Measurements from ENCODE around the gene TSGA10IP.
"Not testable (repeated sequence)": the region's sequence is repeated elsewhere in the genome, so short reads cannot be mapped to it uniquely, and the experiment has no call there.

Gene TSGA10IP

DNA sequence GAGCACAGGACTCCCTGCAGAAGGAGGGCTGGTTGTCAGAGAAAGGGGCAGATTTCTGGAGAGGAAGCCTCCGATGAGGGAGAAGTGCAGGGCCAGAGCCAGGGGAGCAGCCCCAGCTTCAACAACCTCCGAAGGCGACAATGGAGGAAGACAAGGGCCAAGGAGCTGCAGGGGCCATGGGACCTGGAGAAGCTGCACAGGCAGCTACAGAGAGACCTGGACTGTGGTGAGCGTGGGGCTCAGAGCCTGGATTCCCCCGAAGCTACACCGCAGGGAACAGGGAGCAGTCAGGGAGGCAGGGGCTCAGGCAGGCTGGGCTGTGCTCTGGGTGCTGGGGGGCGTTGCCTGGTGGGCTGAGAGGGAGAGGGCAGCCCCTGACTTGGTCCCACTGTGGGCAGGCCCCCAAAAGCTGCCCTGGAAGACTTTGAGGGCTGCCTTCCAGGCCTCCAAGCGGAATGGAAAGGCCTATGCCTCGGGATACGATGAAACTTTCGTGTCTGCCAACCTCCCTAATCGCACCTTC lies 2.4 kb downstream of the TSGA10IP start:
- no peaks in the 10 kb centered on the region for H3K36me3 ChIP-seq (ENCODE audit: insufficient read depth, low read length)
- H3K4me2 ChIP-seq (ENCODE audit: insufficient read depth, low read length), result no peak overlapping the region
- TF ChIP-seq EZH2 (IDR thresholded peaks at IDR 0.05; ENCODE audit: borderline replicate concordance, low read depth, low read length, severe bottlenecking) (no peak), CTCF (IDR thresholded peaks at IDR 0.05; ENCODE audit: borderline replicate concordance, extremely low read depth, low read length, poor library complexity, severe bottlenecking) (no peak)
- DNase-seq, result no peak
- H3K4me3 ChIP-seq (ENCODE audit: low read depth in 1 of 2, low read length in 2 of 2), result no peak overlapping the region
- H3K27me3 ChIP-seq (ENCODE audit: insufficient read depth, low read length, poor library complexity), result no peaks in the 10 kb centered on the region
- H3K79me2 ChIP-seq (ENCODE audit: insufficient read depth, low read length), result no peaks in the 10 kb centered on the region
- no peaks in the 10 kb centered on the region for H4K20me1 ChIP-seq (ENCODE audit: insufficient read depth, low read length)
- no peak overlapping the region for H3K9ac ChIP-seq (ENCODE audit: low read depth, low read length)
- no peak overlapping the region for H3K27ac ChIP-seq (ENCODE audit: low read length)
- no peaks in the 10 kb centered on the region for H3K9me3 ChIP-seq (ENCODE audit: insufficient read depth, low read length, severe bottlenecking)
- no peak for ATAC-seq (ENCODE audit: insufficient read depth, low read depth)
- no peaks in the 10 kb centered on the region for H3K4me1 ChIP-seq (ENCODE audit: insufficient read depth, low read length)
- H2AFZ ChIP-seq (ENCODE audit: low read depth, low read length), result no peak overlapping the region

GRCh38 chr11:65950711-65951110 lies 5.4 kb downstream of the TSGA10IP start:
- H3K4me1 ChIP-seq (ENCODE audit: insufficient read depth, low read length); H2AFZ ChIP-seq (ENCODE audit: low read depth, low read length); H4K20me1 ChIP-seq (ENCODE audit: insufficient read depth, low read length); H3K4me3 ChIP-seq (ENCODE audit: low read depth in 1 of 2, low read length in 2 of 2); H3K4me2 ChIP-seq (ENCODE audit: insufficient read depth, low read length); H3K27ac ChIP-seq (ENCODE audit: low read length); H3K79me2 ChIP-seq (ENCODE audit: insufficient read depth, low read length); DNase-seq; ATAC-seq (ENCODE audit: insufficient read depth, low read depth); H3K27me3 ChIP-seq (ENCODE audit: insufficient read depth, low read length, poor library complexity); H3K9me3 ChIP-seq (ENCODE audit: insufficient read depth, low read length, severe bottlenecking); H3K36me3 ChIP-seq (ENCODE audit: insufficient read depth, low read length); H3K9ac ChIP-seq (ENCODE audit: low read depth, low read length): not testable (repeated sequence)

GRCh38 chr11:65951641-65952040 lies 6.4 kb downstream of the TSGA10IP start:
- H3K4me1 ChIP-seq (ENCODE audit: insufficient read depth, low read length); H3K36me3 ChIP-seq (ENCODE audit: insufficient read depth, low read length); H3K9ac ChIP-seq (ENCODE audit: low read depth, low read length); DNase-seq; H4K20me1 ChIP-seq (ENCODE audit: insufficient read depth, low read length); H3K9me3 ChIP-seq (ENCODE audit: insufficient read depth, low read length, severe bottlenecking); H3K27ac ChIP-seq (ENCODE audit: low read length); ATAC-seq (ENCODE audit: insufficient read depth, low read depth); H2AFZ ChIP-seq (ENCODE audit: low read depth, low read length); H3K27me3 ChIP-seq (ENCODE audit: insufficient read depth, low read length, poor library complexity); H3K79me2 ChIP-seq (ENCODE audit: insufficient read depth, low read length); H3K4me3 ChIP-seq (ENCODE audit: low read depth in 1 of 2, low read length in 2 of 2); H3K4me2 ChIP-seq (ENCODE audit: insufficient read depth, low read length): not testable (repeated sequence)

- H3K79me2 ChIP-seq (ENCODE audit: insufficient read depth, low read length), result no peaks in the 10 kb centered on the region
- H3K27ac ChIP-seq (ENCODE audit: low read length), result no peak overlapping the region
- H3K4me1 ChIP-seq (ENCODE audit: insufficient read depth, low read length), result peaks cover 4% of the 10 kb centered on the region
- no peak for DNase-seq
- H3K27me3 ChIP-seq (ENCODE audit: insufficient read depth, low read length, poor library complexity), result no peaks in the 10 kb centered on the region
- no peak for ATAC-seq (ENCODE audit: insufficient read depth, low read depth)
- H2AFZ ChIP-seq (ENCODE audit: low read depth, low read length), result no peak overlapping the region
- no peak overlapping the region for H3K4me3 ChIP-seq (ENCODE audit: low read depth in 1 of 2, low read length in 2 of 2)
- H4K20me1 ChIP-seq (ENCODE audit: insufficient read depth, low read length), result no peaks in the 10 kb centered on the region
- H3K9me3 ChIP-seq (ENCODE audit: insufficient read depth, low read length, severe bottlenecking), result no peaks in the 10 kb centered on the region
- H3K4me2 ChIP-seq (ENCODE audit: insufficient read depth, low read length), result no peak overlapping the region
- TF ChIP-seq CTCF (IDR thresholded peaks at IDR 0.05; ENCODE audit: borderline replicate concordance, extremely low read depth, low read length, poor library complexity, severe bottlenecking) (no peak), EZH2 (IDR thresholded peaks at IDR 0.05; ENCODE audit: borderline replicate concordance, low read depth, low read length, severe bottlenecking) (no peak)
- H3K9ac ChIP-seq (ENCODE audit: low read depth, low read length), result no peak overlapping the region
- H3K36me3 ChIP-seq (ENCODE audit: insufficient read depth, low read length), result no peaks in the 10 kb centered on the region
Measured at GRCh38 chr11:65952052-65952521, 6.8 kb downstream of the TSGA10IP start.

Measured in DND-41 (cell line).